ENCODE results near the gene MDGA2. TPM values are rescaled to one million over a fixed set of nuclear protein-coding genes. Genes with fewer than 3 reads are reported as not detected.
A peak's percentile ranks its signal among the peaks of the same experiment; 100 is the strongest.

Gene MDGA2
- total RNA-seq, 2 donors from 2014 or later = 0.82 to 8.8 TPM

DNA sequence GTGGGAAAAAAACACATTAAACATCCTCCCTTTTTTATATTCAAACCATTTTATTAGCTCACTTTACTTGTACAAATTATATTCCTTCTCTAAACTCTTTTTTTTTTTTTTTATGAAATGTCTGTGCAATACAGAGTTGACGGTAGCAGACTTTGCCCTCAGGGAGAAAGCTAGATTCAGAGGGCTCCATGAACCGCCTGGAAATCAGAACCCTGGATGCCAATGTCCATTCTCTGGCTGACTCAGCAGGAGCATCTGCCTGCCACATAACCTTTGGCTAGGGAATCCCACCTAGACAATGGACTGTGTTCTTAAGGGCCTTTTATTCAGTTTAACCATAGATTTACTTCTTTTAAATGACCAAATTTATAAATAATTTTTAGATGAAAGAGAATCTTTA, 467.0 kb downstream of the MDGA2 start:
- Mint-ChIP-seq H3K4me3 (no peak overlapping the region), H3K9me3 (peaks cover under 1% of the 10 kb centered on the region), H3K27me3 (ENCODE audit: insufficient read depth) (no peaks in the 10 kb centered on the region), H3K36me3 (ENCODE audit: low read depth) (no peaks in the 10 kb centered on the region), H3K27ac (no peak overlapping the region), H3K4me1 (peaks cover 17% of the 10 kb centered on the region)
- TF ChIP-seq CTCF (conservative IDR thresholded peaks at IDR 0.05) = no peak
- H3K4me1 ChIP-seq (ENCODE audit: control insufficient read depth, insufficient read depth, low read length) = no peaks in the 10 kb centered on the region
- 61 to 95% methylated on average over 2 of the region's 2 CpGs for WGBS, 2 experiments (ENCODE audit: insufficient coverage in 1 of 2, insufficient read length in 1 of 2)
- H3K27me3 ChIP-seq (ENCODE audit: control insufficient read depth, insufficient read depth, low read length, poor library complexity, severe bottlenecking) = no peaks in the 10 kb centered on the region
- no peak overlapping the region for H3K9ac ChIP-seq (ENCODE audit: extremely low read depth, low read length, poor library complexity, severe bottlenecking)
- no peak for DNase-seq
- no peak overlapping the region for H3K27ac ChIP-seq (ENCODE audit: low read depth, low read length)
- H3K9me3 ChIP-seq (ENCODE audit: control insufficient read depth, low read length) = no peaks in the 10 kb centered on the region
- no peak overlapping the region for H3K4me3 ChIP-seq (ENCODE audit: low read length)
- no peaks in the 10 kb centered on the region for H3K36me3 ChIP-seq (ENCODE audit: control insufficient read depth, insufficient read depth, low read length)

- no peaks in the 10 kb centered on the region for H3K9me3 Mint-ChIP-seq
- H3K9ac ChIP-seq (ENCODE audit: extremely low read depth, low read length, poor library complexity, severe bottlenecking) = no peak overlapping the region
- no peaks in the 10 kb centered on the region for H3K27me3 ChIP-seq (ENCODE audit: control insufficient read depth, insufficient read depth, low read length, poor library complexity, severe bottlenecking)
- H3K27ac ChIP-seq (ENCODE audit: low read depth, low read length) = no peak overlapping the region
- H3K4me1 ChIP-seq (ENCODE audit: control insufficient read depth, insufficient read depth, low read length) = peaks cover 5% of the 10 kb centered on the region
- no peaks in the 10 kb centered on the region for H3K36me3 Mint-ChIP-seq (ENCODE audit: low read depth)
- DNase-seq = no peak
- peaks cover 23% of the 10 kb centered on the region for H3K4me1 Mint-ChIP-seq
- no peaks in the 10 kb centered on the region for H3K9me3 ChIP-seq (ENCODE audit: control insufficient read depth, low read length)
- no peaks in the 10 kb centered on the region for H3K27me3 Mint-ChIP-seq (ENCODE audit: insufficient read depth)
- WGBS, 2 experiments (ENCODE audit: insufficient coverage in 1 of 2, insufficient read length in 1 of 2) = 67 to 74% methylated on average over 2 to 3 of the region's 3 CpGs
- no peak overlapping the region for H3K4me3 Mint-ChIP-seq
- peak; percentile 20 for TF ChIP-seq CTCF (conservative IDR thresholded peaks at IDR 0.05)
- H3K36me3 ChIP-seq (ENCODE audit: control insufficient read depth, insufficient read depth, low read length) = no peaks in the 10 kb centered on the region
- no peak overlapping the region for H3K4me3 ChIP-seq (ENCODE audit: low read length)
- no peak overlapping the region for H3K27ac Mint-ChIP-seq
These were observed 467.8 kb downstream of the MDGA2 start for GRCh38 chr14:47207617-47208016.

DNA sequence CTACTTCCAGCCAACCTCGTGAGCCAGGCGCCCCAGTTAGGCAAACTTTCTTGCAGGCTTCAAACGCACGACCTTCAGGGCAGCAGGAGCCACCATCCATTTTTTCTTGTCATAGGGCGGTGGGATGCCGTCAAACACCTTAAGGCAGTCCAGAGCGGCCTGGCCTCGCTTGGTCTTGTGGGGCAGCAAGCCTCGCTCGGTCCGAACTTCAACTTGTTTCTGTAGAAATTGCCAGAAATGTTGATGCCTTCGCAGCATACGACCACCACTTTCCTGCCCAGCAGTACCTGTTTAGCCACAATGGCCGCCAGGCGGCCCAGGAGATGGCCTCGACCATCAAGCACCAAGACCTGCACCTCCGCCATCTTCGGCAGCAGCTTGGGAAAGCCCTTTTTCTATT, 474.7 kb downstream of the MDGA2 start:
- H3K36me3 Mint-ChIP-seq (ENCODE audit: low read depth) = no peaks in the 10 kb centered on the region
- Histone ChIP-seq H3K4me1 (ENCODE audit: control insufficient read depth, insufficient read depth, low read length) (peaks cover 7% of the 10 kb centered on the region), H3K9me3 (ENCODE audit: control insufficient read depth, low read length) (no peaks in the 10 kb centered on the region), H3K4me3 (ENCODE audit: low read length) (no peak overlapping the region), H3K36me3 (ENCODE audit: control insufficient read depth, insufficient read depth, low read length) (no peaks in the 10 kb centered on the region), H3K27ac (ENCODE audit: low read depth, low read length) (no peak overlapping the region), H3K27me3 (ENCODE audit: control insufficient read depth, insufficient read depth, low read length, poor library complexity, severe bottlenecking) (no peaks in the 10 kb centered on the region), H3K9ac (ENCODE audit: extremely low read depth, low read length, poor library complexity, severe bottlenecking) (no peak overlapping the region)
- no peak for DNase-seq
- no peak overlapping the region for H3K4me3 Mint-ChIP-seq
- WGBS, 2 experiments (ENCODE audit: insufficient coverage in 1 of 2, insufficient read length in 1 of 2) = 94 to 95% methylated on average over 10 to 18 of the region's 18 CpGs
- H3K27ac Mint-ChIP-seq = no peak overlapping the region
- H3K27me3 Mint-ChIP-seq (ENCODE audit: insufficient read depth) = no peaks in the 10 kb centered on the region
- no peaks in the 10 kb centered on the region for H3K9me3 Mint-ChIP-seq
- peaks cover 14% of the 10 kb centered on the region for H3K4me1 Mint-ChIP-seq
- TF ChIP-seq CTCF (conservative IDR thresholded peaks at IDR 0.05) = no peak
